ENCODE measurements around the gene AKAP13. TPM values are rescaled to one million over a fixed set of nuclear protein-coding genes. Genes with fewer than 3 reads are reported as not detected.

AKAP13 gene
- total and polyA plus RNA-seq, 2 of the 8 experiments (the other 6 are each of a cell fraction or from before 2014, with no cell fraction given) = 14.0 to 46.2 TPM

GRCh38 chr15:85597155-85597815 lies 216.9 kb downstream of the AKAP13 start:
- no peak overlapping the region for H2BK12ac ChIP-seq (ENCODE audit: low read depth, low read length)
- H3K23me2 ChIP-seq (ENCODE audit: low read depth, low read length) = no peaks in the 10 kb centered on the region; the same call in 1 of the 2 replicates
- H2AFZ ChIP-seq (ENCODE audit: low read length) = no peak overlapping the region
- no peak overlapping the region for H3K14ac ChIP-seq (ENCODE audit: insufficient read length)
- H2BK15ac ChIP-seq (ENCODE audit: low read length) = no peak overlapping the region
- no peak overlapping the region for H3K9ac ChIP-seq (replicated peaks in 1 of 4; ENCODE audit: extremely low read depth in 1 of 4, low read depth in 3 of 4, low read length in 3 of 4)
- H3K27me3 ChIP-seq (replicated peaks in 1 of 4; ENCODE audit: control insufficient read depth in 3 of 4, extremely low read depth in 1 of 4, insufficient read depth in 3 of 4, low read length in 3 of 4) = no peaks in the 10 kb centered on the region
- ChIA-PET POLR2A (ENCODE audit: partially characterized antibody) (no interaction called here), CTCF (ENCODE audit: partially characterized antibody) (interaction anchor here (0.7 kb wide), 1 partner anchor 92 kb away, joined by 3 read pairs; no protein-coding TSS in a partner anchor)
- H3K18ac ChIP-seq (ENCODE audit: extremely low read depth, low read length) = no peak overlapping the region
- H3K4me3 ChIP-seq (ENCODE audit: extremely low read depth in 1 of 4, insufficient read depth in 2 of 4, low read depth in 3 of 4, low read length in 4 of 4) = no peak overlapping the region
- H2BK120ac ChIP-seq (replicated peaks; ENCODE audit: low read depth, low read length) = no peak overlapping the region
- H3K4me2 ChIP-seq (ENCODE audit: insufficient read depth in 1 of 2, low read depth in 2 of 2, low read length in 2 of 2) = no peak overlapping the region
- H4K91ac ChIP-seq (replicated peaks; ENCODE audit: insufficient read length, low read length) = no peak overlapping the region
- no peak overlapping the region for H2BK20ac ChIP-seq (ENCODE audit: low read length)
- H3K23ac ChIP-seq (ENCODE audit: insufficient read length) = no peak overlapping the region
- H3K79me1 ChIP-seq (ENCODE audit: low read depth, low read length) = no peaks in the 10 kb centered on the region
- no peaks in the 10 kb centered on the region; a peak in 1 of 8 replicates for H3K36me3 ChIP-seq (ENCODE audit: control insufficient read depth in 2 of 4, insufficient read depth in 4 of 4, low read length in 3 of 4)
- peaks cover 0 to 5% (median 0%) of the 10 kb centered on the region in 4 experiments; a peak in 1 of 7 replicates for H3K4me1 ChIP-seq (replicated peaks in 1 of 4; ENCODE audit: control insufficient read depth in 3 of 4, insufficient read depth in 4 of 4, low read length in 3 of 4)
- DNase-seq (ENCODE audit: low read depth in 1 of 2, low spot score in 2 of 2) (no peak), FAIRE-seq (no peak)
- no peak overlapping the region for H4K8ac ChIP-seq (ENCODE audit: extremely low read depth, insufficient read depth, low read length)
- no peak overlapping the region for H4K5ac ChIP-seq (ENCODE audit: insufficient read length, low read depth, low read length)
- H3K4ac ChIP-seq (replicated peaks; ENCODE audit: insufficient read length, low read depth, low read length) = no peak overlapping the region
- H3K56ac ChIP-seq (replicated peaks; ENCODE audit: insufficient read length, low read depth, low read length) = no peak overlapping the region
- H4K20me1 ChIP-seq (replicated peaks in 1 of 2; ENCODE audit: control insufficient read depth in 1 of 2, insufficient read depth in 2 of 2, low read length in 2 of 2) = no peaks in the 10 kb centered on the region
- H3K9me3 ChIP-seq (ENCODE audit: insufficient read depth in 2 of 2, low read depth in 1 of 2, low read length in 1 of 2) = no peaks in the 10 kb centered on the region
- WGBS, 2 experiments (ENCODE audit: extremely low coverage in 1 of 2, insufficient coverage in 1 of 2, insufficient read length in 1 of 2, insufficient replicate concordance in 2 of 2, low coverage in 1 of 2, low lambda C conversion rate in 2 of 2, missing lambda C conversion rate in 1 of 2) = 76% methylated on average over 2 of the region's 2 CpGs; no CpG with 5 or more reads in 1 of the 2 experiments
- no peak overlapping the region for H3K27ac ChIP-seq (ENCODE audit: low read depth, low read length)
- no peak overlapping the region for H2AK5ac ChIP-seq (ENCODE audit: low read depth, low read length)
- H3K79me2 ChIP-seq (ENCODE audit: control insufficient read depth in 1 of 2, insufficient read depth in 2 of 2, low read length in 2 of 2) = no peaks in the 10 kb centered on the region
- H2BK5ac ChIP-seq (ENCODE audit: low read depth, low read length) = no peak overlapping the region

Data from H1 (cell line).